Activated CD8-positive, alpha-beta T cell treated with anti-CD3 and anti-CD28 coated beads, Interleukin-2, amount 10 ng/mL, durations not matched to agents 7 days and 5 days (primary cell): Measurements from ENCODE around the gene OSBPL9. TPM values are rescaled to one million over a fixed set of nuclear protein-coding genes. Genes with fewer than 3 reads are reported as not detected.

ENCODE experiments used
- ATAC-seq: fragments of 150-1000 bp; cut with Tn5 transposase; one replicate; pipeline ENCODE4 v1.10.0; 2021; ENCODE audit warnings: moderate library complexity
- CTCF ChIA-PET: fragments of 350-600 bp; sonication (Branson Sonifier 250); formaldehyde crosslinking; loops from one replicate; lab custom pipeline; 2021; ENCODE audit warnings: antibody characterized with exemption; lab: Charles Lee
- POLR2A ChIA-PET: fragments of 350-600 bp; sonication (Branson Sonifier 250); formaldehyde crosslinking; loops from one replicate; lab custom pipeline; 2021; ENCODE audit warnings: antibody characterized with exemption; lab: Charles Lee
- DNase-seq: peaks from one replicate; pipeline ENCODE4 v3.0.0-alpha.2; 2020
- H3K27ac Mint-ChIP-seq: one replicate; pipeline ENCODE4 v1.8.0; 2021; ENCODE audit warnings: mild to moderate bottlenecking, mixed read lengths
- H3K27me3 Mint-ChIP-seq: one replicate; pipeline ENCODE4 v1.8.0; 2021; ENCODE audit warnings: low read depth, mixed read lengths
- H3K36me3 Mint-ChIP-seq: one replicate; pipeline ENCODE4 v1.8.0; 2021; ENCODE audit warnings: low read depth, mixed read lengths
- H3K4me1 Mint-ChIP-seq: one replicate; pipeline ENCODE4 v1.8.0; 2021; ENCODE audit warnings: low read depth, mixed read lengths
- H3K4me3 Mint-ChIP-seq: one replicate; pipeline ENCODE4 v1.8.0; 2021; ENCODE audit warnings: mild to moderate bottlenecking, mixed read lengths
- H3K9me3 Mint-ChIP-seq: one replicate; pipeline ENCODE4 v1.8.0; 2022; ENCODE audit warnings: mixed read lengths; ENCODE audit not compliant: insufficient read depth
- total RNA-seq, 2 experiments: library from RNA; stranded (reverse); gene quantifications; one replicate each; pipeline ENCODE4 v1.2.3, GENCODE V29; 2021

The OSBPL9 gene
- total RNA-seq, 2 experiments from 2014 or later = 43.3 to 45.8 TPM

DNA sequence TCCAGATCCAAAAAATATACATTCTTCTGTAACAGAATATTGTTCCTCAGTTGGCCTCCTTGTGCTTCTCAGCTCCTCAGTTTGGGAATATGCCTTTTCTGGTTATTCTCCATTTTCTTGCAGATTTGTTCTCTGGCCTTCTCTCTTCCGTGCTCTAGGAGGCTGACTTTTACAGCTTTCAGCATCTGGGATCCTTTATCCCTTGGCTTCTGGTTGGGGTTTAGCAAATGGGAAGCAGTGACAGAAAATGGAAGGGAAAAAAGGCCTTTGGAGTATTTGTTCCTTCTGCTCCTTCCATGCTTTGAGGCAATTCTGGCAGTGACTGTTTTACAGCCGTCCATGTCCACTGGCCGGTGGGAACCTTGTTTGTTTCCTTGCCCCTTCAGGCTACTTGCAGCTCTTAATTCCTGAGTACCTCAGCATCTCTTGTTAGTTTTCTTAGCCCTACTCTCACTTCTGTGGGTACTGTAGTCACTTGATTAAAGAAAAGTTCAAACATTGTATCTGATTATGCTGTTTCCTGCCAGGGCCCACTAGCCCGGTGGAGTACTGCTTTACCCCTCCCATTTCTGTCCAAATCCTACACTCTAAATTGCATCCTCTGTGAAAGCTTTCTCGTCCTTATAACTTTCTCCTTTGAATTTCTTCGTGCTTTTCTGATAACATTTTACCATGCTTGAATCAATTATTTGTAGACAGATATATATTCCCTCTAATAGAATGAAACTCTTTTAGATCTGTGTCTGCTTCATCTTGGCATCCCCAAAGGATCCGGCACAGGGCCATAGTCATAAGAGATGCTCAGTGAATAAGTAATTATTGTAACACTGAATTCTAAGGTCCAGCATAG, 118.2 kb downstream of the OSBPL9 start:
- Mint-ChIP-seq H3K9me3 (no peaks in the 10 kb centered on the region), H3K36me3 (no peaks in the 10 kb centered on the region), H3K4me3 (no peak overlapping the region), H3K27ac (no peak overlapping the region), H3K4me1 (peaks cover 26% of the 10 kb centered on the region), H3K27me3 (no peaks in the 10 kb centered on the region)
- CTCF ChIA-PET = interaction anchor here (0.9 to 1.3 kb wide), 3 partner anchors 34 to 91 kb away, joined by 3 to 4 read pairs (median 4); no protein-coding TSS in a partner anchor
- ATAC-seq = peak; percentile 78
- DNase-seq = no peak
- POLR2A ChIA-PET = no interaction called here

DNA sequence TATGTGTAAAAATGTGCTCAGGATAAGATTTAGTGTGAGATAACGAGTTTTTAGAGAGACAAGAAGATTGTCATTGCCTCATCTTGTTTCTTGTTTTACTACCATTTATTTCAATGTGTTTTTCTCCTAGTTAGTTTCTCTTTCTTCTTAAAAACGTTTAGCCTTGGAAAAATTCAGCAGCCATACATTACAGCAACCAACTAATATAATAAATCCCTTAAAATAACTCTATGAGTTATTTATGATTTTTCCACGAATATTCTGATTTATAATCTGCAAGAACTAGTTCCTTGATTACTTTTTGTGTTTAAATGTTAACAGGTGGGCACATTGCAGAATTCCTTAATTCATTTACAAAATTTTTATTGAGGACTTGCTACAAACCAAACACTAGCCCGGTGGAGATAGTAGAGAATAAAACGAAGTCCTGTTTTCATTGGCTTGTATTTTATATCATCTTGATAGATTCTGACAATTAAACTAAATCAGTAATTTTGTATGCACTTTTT, 118.9 kb downstream of the OSBPL9 start:
- Mint-ChIP-seq H3K9me3 (no peaks in the 10 kb centered on the region), H3K4me1 (peaks cover 21% of the 10 kb centered on the region), H3K27me3 (no peaks in the 10 kb centered on the region), H3K36me3 (no peaks in the 10 kb centered on the region), H3K27ac (no peak overlapping the region), H3K4me3 (no peak overlapping the region)
- DNase-seq (no peak), ATAC-seq (no peak)
- CTCF ChIA-PET = interaction anchor here (0.6 to 1.3 kb wide), 2 partner anchors 33 to 149 kb away, joined by 3 to 4 read pairs; no protein-coding TSS in a partner anchor
- POLR2A ChIA-PET = no interaction called here

DNA sequence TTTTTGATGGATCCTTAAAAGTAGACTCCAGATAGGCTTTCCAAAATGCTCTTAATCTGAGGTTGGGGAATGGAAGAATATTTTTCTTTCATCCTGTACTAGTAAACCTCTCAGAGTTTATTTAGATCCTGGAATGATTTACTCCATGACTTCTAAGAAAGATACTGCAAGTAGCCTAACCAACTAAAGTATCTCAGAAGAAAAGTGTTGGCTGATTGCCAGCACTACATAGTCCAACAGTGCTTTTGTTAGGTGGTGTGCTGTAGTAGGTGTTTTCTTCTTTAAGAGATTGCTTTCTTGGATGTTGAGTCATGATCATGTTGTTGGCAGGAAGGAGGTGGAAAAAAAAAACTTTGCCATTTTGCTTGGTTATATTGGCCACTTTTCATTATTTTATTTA, 119.8 kb downstream of the OSBPL9 start:
- Mint-ChIP-seq H3K27ac (no peak overlapping the region), H3K4me1 (peaks cover 18% of the 10 kb centered on the region), H3K4me3 (no peak overlapping the region), H3K36me3 (peaks cover under 1% of the 10 kb centered on the region), H3K9me3 (no peaks in the 10 kb centered on the region), H3K27me3 (no peaks in the 10 kb centered on the region)
- DNase-seq (no peak), ATAC-seq (no peak)
- POLR2A ChIA-PET = no interaction called here
- CTCF ChIA-PET = interaction anchor here (0.6 to 1.3 kb wide), 4 partner anchors 32 to 148 kb away, joined by 3 to 4 read pairs (median 4); no protein-coding TSS in a partner anchor

DNA sequence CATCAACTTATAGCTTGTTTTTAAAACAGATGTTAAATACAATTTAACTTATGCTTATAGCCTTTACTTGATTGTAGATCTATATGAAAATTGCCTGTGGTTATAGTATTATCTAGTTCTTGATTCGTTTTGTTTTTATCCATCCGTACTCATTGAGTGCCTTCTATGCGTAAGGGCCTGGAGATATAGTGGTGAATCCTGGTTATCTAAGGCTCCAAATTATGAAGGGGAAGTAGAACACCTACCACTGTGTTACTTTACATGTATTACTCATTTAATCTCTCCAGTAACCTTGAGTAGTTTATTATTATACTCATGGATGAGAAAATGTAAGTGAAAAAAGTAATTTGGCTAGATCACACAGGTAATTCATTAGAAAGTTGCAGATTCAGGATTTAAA, 121.8 kb downstream of the OSBPL9 start:
- ATAC-seq (no peak), DNase-seq (no peak)
- no peaks in the 10 kb centered on the region for H3K9me3 Mint-ChIP-seq
- H3K36me3 Mint-ChIP-seq = peaks cover 7% of the 10 kb centered on the region
- H3K4me3 Mint-ChIP-seq = no peak overlapping the region
- H3K4me1 Mint-ChIP-seq = peaks cover 16% of the 10 kb centered on the region
- no peak overlapping the region for H3K27ac Mint-ChIP-seq
- ChIA-PET CTCF (interaction anchor here (0.8 to 1.9 kb wide), 3 partner anchors 9 to 30 kb away, joined by 3 to 6 read pairs (median 4); no protein-coding TSS in a partner anchor), POLR2A (interaction anchor here (0.8 to 0.9 kb wide), 2 partner anchors 10 to 15 kb away, joined by 3 read pairs; no protein-coding TSS in a partner anchor)
- H3K27me3 Mint-ChIP-seq = no peaks in the 10 kb centered on the region

DNA sequence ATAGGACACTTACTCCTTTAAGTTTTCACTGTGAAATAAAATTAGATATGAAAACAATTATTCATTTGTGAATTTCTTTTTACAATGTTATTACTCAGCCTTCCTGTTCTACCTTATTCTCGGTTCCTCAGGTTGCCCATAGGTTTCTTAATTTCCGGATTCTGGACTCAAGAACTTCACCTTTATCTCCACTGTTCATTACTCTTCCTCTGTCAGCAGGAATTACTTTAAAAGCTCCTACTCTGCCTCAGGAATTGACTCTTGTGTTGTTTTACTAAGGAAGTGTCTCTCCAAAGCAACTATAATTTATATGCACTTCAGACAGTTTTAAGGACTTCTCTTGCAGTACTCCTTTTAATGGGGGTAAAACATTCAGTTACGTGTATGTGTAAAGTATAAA, 123.8 kb downstream of the OSBPL9 start:
- H3K36me3 Mint-ChIP-seq = peaks cover 7% of the 10 kb centered on the region
- ATAC-seq (no peak), DNase-seq (no peak)
- H3K27me3 Mint-ChIP-seq = no peaks in the 10 kb centered on the region
- H3K27ac Mint-ChIP-seq = no peak overlapping the region
- H3K4me3 Mint-ChIP-seq = no peak overlapping the region
- peaks cover 4% of the 10 kb centered on the region for H3K4me1 Mint-ChIP-seq
- ChIA-PET CTCF (interaction anchor here (1.4 kb wide), 1 partner anchor 29 kb away, joined by 4 read pairs; no protein-coding TSS in a partner anchor), POLR2A (no interaction called here)
- no peaks in the 10 kb centered on the region for H3K9me3 Mint-ChIP-seq

DNA sequence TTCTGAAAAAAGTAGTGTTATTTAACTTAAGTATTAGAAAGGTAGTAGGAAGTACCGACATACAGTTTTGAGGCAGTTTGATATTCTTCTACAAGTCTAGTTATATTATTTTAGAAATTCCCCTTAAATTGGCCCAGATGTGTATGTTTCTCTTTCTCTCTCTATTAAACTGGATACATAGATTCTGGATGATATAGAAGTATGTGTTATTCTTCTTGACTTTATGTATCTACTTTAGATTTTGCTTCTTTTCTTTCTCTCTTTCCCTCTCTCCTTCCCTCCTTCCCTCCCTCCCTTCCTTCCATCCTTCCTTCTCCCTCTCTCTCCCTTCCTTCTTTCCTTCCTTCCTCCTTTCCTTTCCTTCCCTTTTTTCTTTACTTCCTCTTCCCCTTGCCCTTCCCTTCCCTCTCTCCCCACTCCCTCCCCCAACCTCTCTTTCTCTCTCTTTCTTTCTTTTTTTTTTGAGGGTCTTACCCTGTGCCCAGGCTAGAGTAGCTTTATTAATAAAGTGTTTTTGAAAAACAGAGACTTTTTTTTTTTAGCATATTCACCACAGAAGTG, 124.3 kb downstream of the OSBPL9 start:
- peaks cover 3% of the 10 kb centered on the region for H3K4me1 Mint-ChIP-seq
- H3K9me3 Mint-ChIP-seq = no peaks in the 10 kb centered on the region
- ChIA-PET CTCF (interaction anchor here (1.4 kb wide), 1 partner anchor 28 kb away, joined by 4 read pairs; no protein-coding TSS in a partner anchor), POLR2A (no interaction called here)
- no peaks in the 10 kb centered on the region for H3K27me3 Mint-ChIP-seq
- H3K4me3 Mint-ChIP-seq = no peak overlapping the region
- H3K36me3 Mint-ChIP-seq = peaks cover 7% of the 10 kb centered on the region
- ATAC-seq (no peak), DNase-seq (no peak)
- H3K27ac Mint-ChIP-seq = no peak overlapping the region

DNA sequence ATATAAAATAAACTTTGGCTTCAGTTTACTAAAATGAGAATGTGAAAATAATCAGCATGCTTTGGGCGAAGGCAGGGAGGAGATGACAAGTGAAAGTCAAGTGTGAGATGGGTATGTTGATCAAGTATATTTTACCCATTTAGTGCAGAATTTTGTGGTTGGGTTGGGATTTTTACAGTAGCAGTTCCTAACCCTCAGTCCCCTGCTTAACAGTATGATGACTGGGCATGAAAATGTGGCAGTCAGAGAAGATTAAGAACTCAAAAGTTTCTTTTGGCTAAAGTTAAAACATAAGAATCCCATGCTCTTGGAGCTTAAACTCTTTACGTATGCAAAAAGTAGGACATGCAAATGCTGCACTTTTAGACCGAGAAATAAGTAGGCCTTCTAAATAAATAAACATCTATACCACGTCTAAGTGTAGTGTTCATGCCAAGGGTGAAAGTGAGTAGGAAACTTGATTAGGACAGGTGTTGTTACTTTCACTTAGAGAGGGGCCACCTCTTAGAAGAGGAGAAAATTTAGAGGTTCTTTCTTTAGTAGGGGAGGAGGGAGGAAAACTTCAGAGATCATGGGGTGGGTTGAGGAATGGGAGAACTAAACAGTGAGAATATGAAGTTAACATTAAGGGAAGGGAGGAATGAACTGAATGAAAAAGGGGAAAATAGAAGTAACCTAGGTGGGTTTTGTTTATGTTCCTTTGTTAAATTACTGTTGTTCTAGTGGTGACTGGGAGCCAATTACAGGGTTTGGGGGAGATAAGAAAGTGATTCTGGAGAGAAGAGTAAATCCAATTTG, 127.8 kb downstream of the OSBPL9 start:
- CTCF ChIA-PET = interaction anchor here (2.1 kb wide), 1 partner anchor 24 kb away, joined by 9 read pairs; no protein-coding TSS in a partner anchor
- no peak for ATAC-seq
- no peak overlapping the region for H3K4me3 Mint-ChIP-seq
- POLR2A ChIA-PET = no interaction called here
- DNase-seq = no peak
- H3K4me1 Mint-ChIP-seq = no peaks in the 10 kb centered on the region
- no peaks in the 10 kb centered on the region for H3K27me3 Mint-ChIP-seq
- H3K36me3 Mint-ChIP-seq = peaks cover 12% of the 10 kb centered on the region
- H3K27ac Mint-ChIP-seq = no peak overlapping the region
- H3K9me3 Mint-ChIP-seq = no peaks in the 10 kb centered on the region

DNA sequence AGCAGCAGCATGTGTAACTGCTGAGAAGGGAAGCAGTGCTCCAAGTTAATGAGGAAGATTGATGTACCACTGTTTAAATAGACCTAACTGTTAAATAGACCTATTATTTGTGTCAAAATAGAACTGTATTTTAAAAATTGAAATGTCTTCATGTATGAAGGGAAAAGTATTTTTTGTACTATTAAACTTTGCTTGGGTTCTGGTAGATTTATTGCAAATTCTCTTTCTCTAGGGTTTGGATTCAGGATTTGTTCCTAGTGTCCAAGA, 128.3 kb downstream of the OSBPL9 start:
- no peak for ATAC-seq
- ChIA-PET CTCF (interaction anchor here (2.1 kb wide), 1 partner anchor 24 kb away, joined by 9 read pairs; no protein-coding TSS in a partner anchor), POLR2A (no interaction called here)
- Mint-ChIP-seq H3K27ac (no peak overlapping the region), H3K4me1 (no peaks in the 10 kb centered on the region), H3K4me3 (no peak overlapping the region), H3K9me3 (no peaks in the 10 kb centered on the region), H3K36me3 (peaks cover 12% of the 10 kb centered on the region), H3K27me3 (no peaks in the 10 kb centered on the region)
- DNase-seq = no peak

DNA sequence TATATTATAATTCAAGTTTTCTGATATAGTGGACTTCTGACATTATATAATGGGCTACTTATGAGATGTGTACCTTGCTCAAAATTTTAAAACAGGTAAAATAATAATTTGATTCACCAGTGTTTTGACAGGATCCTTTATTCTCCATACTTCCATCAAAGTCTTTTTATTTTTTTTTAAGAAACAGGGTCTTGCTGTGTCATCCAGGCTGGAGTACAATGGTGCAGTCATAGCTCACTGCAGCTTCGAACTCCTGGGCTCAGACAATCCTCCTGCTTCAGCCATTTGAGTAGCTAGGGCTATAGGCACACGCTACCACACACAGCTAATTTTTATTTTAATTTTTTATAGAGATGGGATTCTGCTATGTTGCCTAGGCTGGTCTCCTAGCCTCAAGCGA, 132.3 kb downstream of the OSBPL9 start:
- Mint-ChIP-seq H3K27me3 (no peaks in the 10 kb centered on the region), H3K9me3 (peaks cover 4% of the 10 kb centered on the region), H3K27ac (no peak overlapping the region), H3K36me3 (peaks cover 24% of the 10 kb centered on the region), H3K4me3 (no peak overlapping the region), H3K4me1 (peaks cover 9% of the 10 kb centered on the region)
- DNase-seq = no peak
- ChIA-PET CTCF (no interaction called here), POLR2A (no interaction called here)
- ATAC-seq = no peak

DNA sequence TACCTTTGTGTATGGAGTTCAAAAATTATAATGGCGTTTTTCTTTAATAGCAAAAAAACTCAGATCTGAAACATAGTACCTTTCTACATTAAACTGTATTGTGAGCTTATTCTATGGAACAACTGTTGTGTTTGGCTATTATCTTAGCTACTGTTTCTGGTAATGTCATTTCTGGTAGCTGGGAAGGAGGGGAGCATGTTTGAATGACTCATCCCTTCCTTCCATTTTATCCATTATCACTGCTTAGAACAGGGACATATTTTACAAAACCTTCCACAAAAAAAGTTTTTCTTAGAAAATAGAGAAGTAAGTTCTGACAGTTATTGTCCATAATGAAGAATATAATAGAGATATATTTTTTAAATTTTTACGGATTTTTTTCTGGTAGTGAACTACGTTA, 133.3 kb downstream of the OSBPL9 start:
- H3K9me3 Mint-ChIP-seq = peaks cover 4% of the 10 kb centered on the region
- H3K4me1 Mint-ChIP-seq = peaks cover 10% of the 10 kb centered on the region
- POLR2A ChIA-PET = interaction anchor here (0.6 kb wide), 1 partner anchor 471 kb away, joined by 3 read pairs; no protein-coding TSS in a partner anchor
- H3K36me3 Mint-ChIP-seq = peaks cover 24% of the 10 kb centered on the region
- H3K27me3 Mint-ChIP-seq = no peaks in the 10 kb centered on the region
- DNase-seq (no peak), ATAC-seq (no peak)
- CTCF ChIA-PET = interaction anchor here (1.2 kb wide), 1 partner anchor 18 kb away, joined by 7 read pairs; no protein-coding TSS in a partner anchor
- no peak overlapping the region for H3K27ac Mint-ChIP-seq
- no peak overlapping the region for H3K4me3 Mint-ChIP-seq

DNA sequence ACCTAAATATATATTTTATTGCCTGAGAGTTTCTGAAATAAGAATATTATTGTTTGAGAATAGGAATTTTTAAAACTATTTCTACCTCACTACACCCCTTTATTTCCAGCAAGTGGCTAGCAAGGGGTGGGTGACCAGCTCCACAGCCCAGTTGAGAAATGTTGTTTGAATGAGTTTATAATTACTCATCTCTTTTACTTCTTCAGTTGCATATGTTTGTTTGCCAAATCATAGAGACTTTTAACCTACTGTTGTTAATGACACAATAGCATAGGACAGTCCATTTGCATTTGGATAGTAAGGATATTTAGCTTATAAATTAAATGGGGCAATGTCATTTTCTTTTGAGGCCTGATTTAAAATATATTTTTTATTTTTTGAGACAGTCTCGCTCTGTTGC, 133.8 kb downstream of the OSBPL9 start:
- Mint-ChIP-seq H3K36me3 (peaks cover 24% of the 10 kb centered on the region), H3K27ac (no peak overlapping the region), H3K27me3 (no peaks in the 10 kb centered on the region), H3K9me3 (peaks cover 4% of the 10 kb centered on the region), H3K4me3 (no peak overlapping the region), H3K4me1 (peaks cover 10% of the 10 kb centered on the region)
- ChIA-PET POLR2A (interaction anchor here (0.6 kb wide), 1 partner anchor 197 kb away, joined by 3 read pairs; no protein-coding TSS in a partner anchor), CTCF (interaction anchor here (1.1 to 1.2 kb wide), 2 partner anchors 18 kb away, joined by 4 to 7 read pairs; no protein-coding TSS in a partner anchor)
- ATAC-seq (no peak), DNase-seq (no peak)
